ENCODE measurements around the gene GSC.
"Not testable (repeated sequence)": the region's sequence is repeated elsewhere in the genome, so short reads cannot be mapped to it uniquely, and the experiment has no call there.

The GSC gene

DNA sequence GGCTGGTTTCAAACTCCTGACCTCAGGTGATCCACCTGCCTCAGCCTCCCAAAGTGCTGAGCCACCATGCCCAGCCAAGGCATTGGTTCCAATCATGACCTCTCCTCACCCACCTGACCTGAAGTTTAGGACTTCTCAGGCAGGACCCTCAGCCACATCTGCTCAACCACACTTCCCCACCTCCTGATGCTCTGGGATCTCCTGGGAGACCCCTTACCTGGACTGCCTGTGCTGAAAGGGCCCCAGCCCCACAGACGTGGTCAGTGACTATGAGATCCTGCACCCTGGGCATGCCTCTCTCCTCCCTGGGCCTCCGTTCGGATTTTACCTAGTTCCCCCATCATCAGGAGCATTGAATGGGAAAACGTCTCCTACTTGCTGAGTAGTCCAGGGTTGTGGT is 18.0 kb downstream of the GSC start:
- DNase-seq = no peak
- in situ Hi-C loops (cut with HindIII; ENCODE audit: low pct_ligation_motif_present, low pct_unique_long_range_greater_than_20kb, low sequenced_read_pairs) = no loop called here

DNA sequence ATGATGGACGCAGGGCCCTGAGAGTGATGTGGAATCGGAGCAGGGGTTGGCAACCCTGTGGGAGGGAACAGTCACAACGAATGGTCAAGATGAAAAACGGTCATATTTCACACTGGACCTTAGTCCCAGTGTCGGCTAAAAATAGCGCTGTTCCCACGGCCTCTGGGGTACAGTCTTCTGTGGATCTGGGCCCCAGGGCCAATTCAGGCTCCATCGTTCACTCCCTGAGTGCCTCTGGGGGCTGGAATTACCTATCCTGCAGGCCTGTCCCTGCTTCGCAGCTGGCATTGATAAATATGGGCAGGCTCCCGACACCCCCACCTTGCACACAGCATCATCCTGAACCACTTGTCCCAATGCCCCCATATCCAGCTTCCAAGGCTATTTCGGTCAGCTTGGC is 18.6 kb downstream of the GSC start:
- DNase-seq = no peak
- in situ Hi-C loops (cut with HindIII; ENCODE audit: low pct_ligation_motif_present, low pct_unique_long_range_greater_than_20kb, low sequenced_read_pairs) = no loop called here

DNA sequence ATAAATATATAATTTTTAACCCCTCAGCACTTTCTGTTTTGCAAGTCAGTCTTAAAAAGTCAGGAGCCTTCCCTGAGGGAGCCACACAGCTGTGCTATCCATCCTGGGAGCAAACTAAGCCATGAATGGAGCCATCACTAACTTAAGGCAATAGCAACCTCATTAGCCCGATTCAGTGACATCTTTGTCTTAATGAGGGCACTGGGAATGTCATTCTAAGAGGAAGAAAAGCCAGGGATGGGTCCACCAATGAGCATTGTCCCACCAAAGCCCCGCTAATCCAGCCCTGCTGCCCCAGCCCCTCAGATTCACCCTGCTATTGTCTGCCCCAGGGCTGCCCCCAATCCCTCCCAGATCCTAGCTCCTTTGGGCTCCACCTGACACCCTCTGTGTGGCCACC is 19.5 kb downstream of the GSC start:
- in situ Hi-C loops (cut with HindIII; ENCODE audit: low pct_ligation_motif_present, low pct_unique_long_range_greater_than_20kb, low sequenced_read_pairs) = no loop called here

DNA sequence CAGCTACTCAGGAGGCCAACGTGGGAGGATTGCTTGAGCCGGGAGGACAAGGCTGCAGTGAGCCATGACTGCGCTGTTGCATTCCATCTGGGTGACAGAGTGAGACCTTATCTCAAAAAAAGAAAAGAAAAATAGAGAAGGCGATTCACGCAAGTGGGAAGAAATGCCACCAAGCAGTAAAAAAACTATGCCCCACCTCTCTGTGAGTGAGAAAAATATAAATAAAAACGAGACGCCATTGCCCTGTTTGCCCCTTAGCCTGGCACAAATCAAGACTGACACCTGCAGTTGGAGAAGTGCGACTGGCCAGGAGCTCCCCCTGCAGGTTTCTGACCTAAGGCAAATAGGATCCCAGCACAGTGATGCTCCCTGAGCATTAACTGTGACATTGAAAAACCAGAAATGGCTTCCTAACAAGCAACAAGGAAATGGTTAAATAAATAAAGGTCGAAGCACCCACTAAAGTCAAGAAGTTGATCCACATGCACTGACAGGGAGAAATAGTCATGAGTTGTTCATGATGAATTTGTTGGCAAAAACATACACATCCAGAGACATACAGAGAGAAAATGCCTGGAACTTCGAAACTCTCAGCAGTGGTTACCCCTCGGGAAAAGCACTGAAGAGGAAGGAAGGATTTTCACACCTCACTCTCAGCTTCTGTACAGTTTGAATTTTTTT is 21.1 kb downstream of the GSC start:
- DNase-seq = peak; percentile 49
- in situ Hi-C loops (cut with HindIII; ENCODE audit: low pct_ligation_motif_present, low pct_unique_long_range_greater_than_20kb, low sequenced_read_pairs) = no loop called here

More for the DNA sequence above, 19.5 kb downstream of the GSC start:
- no peak for DNase-seq

DNA sequence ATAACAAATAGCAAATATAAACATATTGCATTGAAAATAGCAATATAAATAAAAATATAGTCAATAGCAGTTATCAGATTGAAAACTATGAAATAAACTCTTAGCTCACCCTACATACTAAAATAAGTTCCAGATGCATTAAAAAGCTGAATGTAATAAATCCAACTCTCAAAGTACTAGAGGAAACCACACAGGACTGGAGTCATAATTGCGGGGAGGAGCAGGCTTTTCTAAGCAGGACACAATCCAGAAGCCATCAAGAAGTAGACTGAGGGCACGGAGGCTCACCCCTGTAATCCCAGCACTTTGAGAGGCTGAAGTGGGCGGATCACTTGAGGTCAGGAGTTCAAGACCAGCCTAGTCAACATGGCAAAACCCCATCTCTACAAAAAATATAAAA is 22.2 kb downstream of the GSC start:
- in situ Hi-C loops (cut with HindIII; ENCODE audit: low pct_ligation_motif_present, low pct_unique_long_range_greater_than_20kb, low sequenced_read_pairs) = no loop called here
- no peak for DNase-seq

DNA sequence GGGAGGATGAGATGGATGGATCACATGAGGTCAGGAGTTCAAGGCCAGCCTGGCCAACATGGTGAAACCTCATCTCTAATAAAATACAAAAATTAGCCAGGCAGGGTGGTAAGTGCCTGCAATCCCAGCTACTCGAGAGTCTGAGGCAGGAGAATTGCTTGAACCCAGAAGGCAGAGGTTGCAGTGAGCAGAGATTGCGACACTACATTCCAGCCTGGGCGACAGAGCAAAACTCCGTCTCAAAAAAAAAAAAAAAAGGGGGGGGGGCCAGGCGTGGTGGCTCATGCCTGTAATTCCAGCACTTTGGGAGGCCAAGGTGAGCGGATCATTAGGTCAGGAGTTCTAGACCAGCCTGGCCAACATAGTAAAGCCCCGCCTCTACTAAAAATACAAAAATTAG is 22.8 kb downstream of the GSC start:
- DNase-seq; in situ Hi-C loops (cut with HindIII; ENCODE audit: low pct_ligation_motif_present, low pct_unique_long_range_greater_than_20kb, low sequenced_read_pairs): not testable (repeated sequence)

DNA sequence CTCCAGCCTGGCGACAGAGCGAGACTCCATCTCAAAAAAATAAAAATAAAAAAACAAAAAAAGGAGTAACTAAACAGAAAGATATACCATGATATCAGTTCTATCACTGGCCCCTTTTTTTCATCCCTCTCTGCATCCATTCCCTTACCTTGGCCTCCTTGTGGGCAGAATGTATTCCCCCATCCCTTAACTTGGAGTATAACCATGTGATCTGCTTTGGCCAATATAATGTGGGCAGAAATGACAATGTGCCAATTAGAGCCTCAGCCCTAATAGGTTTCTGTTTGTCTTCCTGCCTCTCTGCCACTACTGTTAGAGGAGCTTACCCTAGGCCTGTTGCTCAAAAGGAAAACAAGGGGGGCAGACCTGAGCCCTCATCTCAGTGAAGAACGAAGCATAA is 23.8 kb downstream of the GSC start:
- in situ Hi-C loops (cut with HindIII; ENCODE audit: low pct_ligation_motif_present, low pct_unique_long_range_greater_than_20kb, low sequenced_read_pairs) = no loop called here
- no peak for DNase-seq

DNA sequence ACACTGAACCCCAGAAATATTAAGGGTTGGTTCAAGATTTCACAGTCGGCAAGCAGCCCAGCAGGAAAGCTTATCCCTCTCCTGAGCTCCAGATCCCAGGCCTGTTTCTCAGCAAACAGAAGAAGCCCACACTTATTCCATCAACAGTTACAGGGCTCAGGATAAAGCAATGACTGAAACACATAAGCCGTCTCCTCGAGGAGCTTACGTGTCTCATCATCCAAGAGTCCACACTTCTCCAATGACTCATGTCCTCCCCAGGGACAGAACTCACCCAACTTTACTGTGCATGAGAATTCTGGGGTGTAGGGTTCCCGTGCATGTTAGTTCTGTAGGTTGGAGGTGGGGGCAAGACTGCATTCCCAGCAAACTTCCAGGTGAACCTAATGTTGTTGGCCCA is 31.2 kb downstream of the GSC start:
- in situ Hi-C loops (cut with HindIII; ENCODE audit: low pct_ligation_motif_present, low pct_unique_long_range_greater_than_20kb, low sequenced_read_pairs) = no loop called here
- DNase-seq = no peak

DNA sequence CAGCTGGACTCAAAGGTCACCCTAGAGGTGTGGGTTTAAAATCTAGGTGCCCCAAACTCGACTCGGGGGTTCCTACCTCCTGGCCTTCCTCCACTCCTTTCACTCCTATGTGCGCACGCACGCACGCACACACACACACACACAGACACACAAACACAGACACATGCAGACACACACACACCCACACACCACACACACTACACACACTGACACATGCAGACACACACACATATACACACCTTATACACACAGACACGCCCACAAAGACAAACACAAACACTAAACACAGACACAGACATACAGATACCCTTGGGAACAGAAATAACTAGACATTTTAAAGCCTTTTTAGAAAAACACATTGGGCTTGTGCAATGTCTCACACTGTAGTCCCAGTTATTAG is 31.8 kb downstream of the GSC start:
- DNase-seq = no peak
- in situ Hi-C loops (cut with HindIII; ENCODE audit: low pct_ligation_motif_present, low pct_unique_long_range_greater_than_20kb, low sequenced_read_pairs) = no loop called here

DNA sequence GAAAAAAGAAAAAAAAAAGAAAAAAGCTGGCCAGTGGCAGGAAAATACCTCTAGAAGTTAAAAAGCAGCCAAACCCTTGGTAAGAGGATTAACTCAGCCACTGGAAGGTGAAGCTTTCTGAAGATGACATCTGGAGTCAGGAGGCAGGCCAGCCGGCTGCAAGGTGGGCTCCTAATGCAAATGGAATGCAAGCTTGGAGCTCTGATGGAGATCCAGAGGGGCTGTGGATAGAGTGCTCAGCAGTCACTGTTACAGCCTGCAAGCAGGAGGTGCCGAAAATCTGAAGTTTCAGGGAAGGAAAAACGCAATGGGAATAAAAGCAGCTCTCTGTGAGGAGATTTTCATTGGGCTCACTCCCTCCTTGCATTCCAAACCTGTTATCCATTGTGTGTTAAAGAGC is 41.0 kb downstream of the GSC start:
- no peak for DNase-seq
- in situ Hi-C loops (cut with HindIII; ENCODE audit: low pct_ligation_motif_present, low pct_unique_long_range_greater_than_20kb, low sequenced_read_pairs) = no loop called here

DNA sequence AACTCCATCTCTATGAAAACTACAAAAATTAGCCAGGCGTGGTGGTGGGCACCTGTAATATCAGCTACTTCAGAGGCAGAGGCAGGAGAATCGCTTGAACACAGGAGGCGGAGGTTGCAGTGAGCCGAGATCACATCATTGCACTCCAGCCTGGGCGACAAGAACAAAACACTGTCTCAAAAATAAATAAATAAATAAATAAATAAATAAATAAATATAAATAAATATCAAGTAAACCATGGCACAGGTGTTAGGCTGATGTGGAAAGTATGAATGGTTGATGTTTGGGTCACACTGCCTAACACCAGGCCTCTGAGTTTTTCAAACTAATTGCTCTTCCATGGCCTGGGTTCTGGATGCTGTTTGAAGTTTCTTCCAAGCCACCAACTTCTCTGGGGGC is 41.5 kb downstream of the GSC start:
- DNase-seq; in situ Hi-C loops (cut with HindIII; ENCODE audit: low pct_ligation_motif_present, low pct_unique_long_range_greater_than_20kb, low sequenced_read_pairs): not testable (repeated sequence)

DNA sequence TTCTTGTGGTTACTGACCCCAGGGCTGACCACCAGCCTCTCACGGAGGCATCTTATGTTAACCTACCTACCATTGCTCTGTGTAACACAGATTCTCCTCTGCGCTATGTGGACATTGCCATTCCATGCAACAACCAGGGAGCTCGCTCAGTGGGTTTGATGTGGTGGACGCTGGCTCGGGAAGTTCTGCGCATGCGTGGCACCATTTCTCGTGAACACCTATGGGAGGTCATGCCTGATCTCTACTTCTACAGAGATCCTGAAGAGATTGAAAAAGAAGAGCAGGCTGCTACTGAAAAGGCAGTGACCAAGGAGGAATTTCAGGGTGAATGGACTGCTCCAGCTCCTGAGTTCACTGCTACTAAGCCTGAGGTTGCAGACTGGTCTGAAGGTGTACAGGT is 43.3 kb downstream of the GSC start:
- DNase-seq; in situ Hi-C loops (cut with HindIII; ENCODE audit: low pct_ligation_motif_present, low pct_unique_long_range_greater_than_20kb, low sequenced_read_pairs): not testable (repeated sequence)

DNA sequence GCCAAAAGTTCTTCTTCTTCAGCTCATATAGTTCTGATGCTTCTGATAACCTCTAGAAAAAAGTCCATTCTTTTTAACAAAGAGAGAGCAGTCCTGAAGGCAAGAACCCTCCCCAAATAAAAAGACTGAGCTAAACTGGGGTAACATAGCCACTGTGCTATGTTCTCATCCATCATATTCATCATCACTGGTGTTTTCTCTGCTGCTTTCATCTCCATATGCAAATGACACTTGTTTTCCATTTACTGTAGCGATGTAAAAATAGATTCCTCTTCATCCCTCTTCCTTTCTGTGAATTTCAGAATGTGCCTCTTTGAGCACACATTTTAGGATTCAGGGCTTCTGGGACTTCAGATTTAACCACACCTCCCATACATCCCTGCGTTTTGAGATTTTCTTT is 44.9 kb downstream of the GSC start:
- in situ Hi-C loops (cut with HindIII; ENCODE audit: low pct_ligation_motif_present, low pct_unique_long_range_greater_than_20kb, low sequenced_read_pairs) = no loop called here

DNA sequence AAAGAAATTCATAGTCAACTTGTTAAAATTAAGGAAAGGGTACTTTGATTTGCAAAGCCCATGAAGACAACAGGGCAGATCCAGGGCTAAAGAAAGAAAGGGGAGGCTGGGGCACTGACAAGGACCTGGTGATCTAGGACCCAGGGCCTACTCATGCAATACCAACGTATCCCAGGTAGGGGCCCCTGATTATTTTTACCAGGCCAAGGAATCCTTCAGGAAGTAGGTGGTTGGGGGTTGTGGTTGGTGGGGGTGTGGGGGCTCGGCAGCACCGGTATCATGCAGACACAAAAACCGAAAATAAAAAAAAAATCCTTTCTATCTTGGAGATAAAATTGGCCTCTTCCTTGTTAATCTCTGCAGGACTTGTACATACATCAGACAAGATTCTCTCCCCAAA is 47.5 kb downstream of the GSC start:
- DNase-seq = no peak
- in situ Hi-C loops (cut with HindIII; ENCODE audit: low pct_ligation_motif_present, low pct_unique_long_range_greater_than_20kb, low sequenced_read_pairs) = no loop called here

More for the DNA sequence above, 44.9 kb downstream of the GSC start:
- DNase-seq = no peak

Measured in ACHN (cell line).